Prostate gland (tissue), 2 donors: ENCODE data around the gene RIT2. TPM values are rescaled to one million over a fixed set of nuclear protein-coding genes. Genes with fewer than 3 reads are reported as not detected.

Source experiments
- DNase-seq: peaks from one replicate; pipeline ENCODE4 v3.0.0-alpha.2; 2019; ENCODE audit warnings: low spot score
- H3K27ac ChIP-seq, 2 donors: fragments of 200-600 bp; sonication (generic); 2 replicates each; pipeline ENCODE4 v1.5.1; 2017 to 2019
- H3K27me3 ChIP-seq: fragments of 200-600 bp; sonication (generic); replicated peaks from 2 replicates; pipeline ENCODE4 v1.5.1; 2019; ENCODE audit not compliant: insufficient read depth
- H3K36me3 ChIP-seq, 2 donors: fragments of 200-600 bp; sonication (generic); 1 replicate in 1 of 2; 2 replicates in 1 of 2; pipeline versions ENCODE4 v1.5.1 to v1.8.1; 2017 to 2019
- H3K4me1 ChIP-seq: fragments of 200-600 bp; sonication (generic); replicated peaks from 2 replicates; pipeline ENCODE4 v1.5.1; 2019
- H3K4me3 ChIP-seq, 2 donors: fragments of 200-600 bp; sonication (generic); 2 replicates each; pipeline ENCODE4 v1.5.1; 2017 to 2019
- H3K9me3 ChIP-seq: fragments of 200-600 bp; sonication (generic); 2 replicates; pipeline ENCODE4 v1.5.1; 2017
- CTCF ChIP-seq, 4 experiments: fragments of 200-600 bp in 2 of 4; fragments of 450-650 bp in 2 of 4; sonication (generic) in 2 of 4; IDR thresholded peaks; 1 replicate in 3 of 4; 2 replicates in 1 of 4; pipeline ENCODE4 v1.5.1; 2016 to 2019; ENCODE audit warnings: antibody characterized with exemption in 4 of 4, mild to moderate bottlenecking in 2 of 4, moderate library complexity in 2 of 4
- POLR2A ChIP-seq: fragments of 450-650 bp; IDR thresholded peaks from one replicate; pipeline ENCODE4 v1.6.1; 2016; ENCODE audit warnings: antibody characterized with exemption, mild to moderate bottlenecking
- POLR2AphosphoS5 ChIP-seq: sonication (generic); formaldehyde crosslinking; IDR thresholded peaks from one replicate; pipeline ENCODE4 v1.6.1; 2017; ENCODE audit warnings: antibody characterized with exemption
- WGBS: methylation state at CpG from one replicate; pipeline ENCODE4 v1.1.5; 2018; 5-methylcytosine and 5-hydroxymethylcytosine counted together
- intact Hi-C: fragments of 100-400 bp; cut with DNase I; formaldehyde crosslinking; loops from one replicate; pipeline ENCODE4 v1.14.2; 2022
- total RNA-seq, 2 donors: library from RNA; depleted of rRNA; stranded (reverse); fragments of >200 nt; gene quantifications; one replicate each; pipeline ENCODE4 v1.1.0, GENCODE V29; 2016

The RIT2 gene
- total RNA-seq, 2 donors from 2014 or later, result not detected

- Histone ChIP-seq H3K27me3 (no peaks in the 10 kb centered on the region), H3K36me3 (no peaks in the 10 kb centered on the region), H3K4me3 (no peak overlapping the region), H3K9me3 (no peaks in the 10 kb centered on the region), H3K4me1 (no peaks in the 10 kb centered on the region), H3K27ac (no peak overlapping the region)
- intact Hi-C loops, result no loop called here
- no peak for TF ChIP-seq POLR2A
- no peak for TF ChIP-seq POLR2AphosphoS5
- TF ChIP-seq CTCF (IDR thresholded peaks at IDR 0.05), result no peak
- DNase-seq, result no peak
Measured at GRCh38 chr18:42792731-42793130, 322.8 kb downstream of the RIT2 start.

GRCh38 chr18:42784632-42785031 lies 330.9 kb downstream of the RIT2 start:
- DNase-seq, result no peak
- Histone ChIP-seq H3K9me3 (no peaks in the 10 kb centered on the region), H3K27ac (no peak overlapping the region), H3K27me3 (no peaks in the 10 kb centered on the region), H3K4me1 (no peaks in the 10 kb centered on the region), H3K36me3 (no peaks in the 10 kb centered on the region), H3K4me3 (no peak overlapping the region)
- 17% methylated on average over 2 of the region's 2 CpGs for WGBS
- TF ChIP-seq CTCF (IDR thresholded peaks at IDR 0.05) (no peak), POLR2A (no peak), POLR2AphosphoS5 (no peak)
- intact Hi-C loops, result no loop called here

GRCh38 chr18:42782929-42783328 lies 332.6 kb downstream of the RIT2 start:
- Histone ChIP-seq H3K4me1 (no peaks in the 10 kb centered on the region), H3K9me3 (no peaks in the 10 kb centered on the region), H3K4me3 (no peak overlapping the region), H3K27ac (no peak overlapping the region), H3K36me3 (no peaks in the 10 kb centered on the region), H3K27me3 (no peaks in the 10 kb centered on the region)
- WGBS, result 57% methylated on average over 4 of the region's 4 CpGs
- no peak for DNase-seq
- intact Hi-C loops, result no loop called here
- TF ChIP-seq CTCF (IDR thresholded peaks at IDR 0.05), result no peak
- TF ChIP-seq POLR2A, result no peak
- TF ChIP-seq POLR2AphosphoS5, result no peak

- H3K36me3 ChIP-seq, result no peaks in the 10 kb centered on the region
- no peaks in the 10 kb centered on the region for H3K4me1 ChIP-seq
- H3K27ac ChIP-seq, result no peak overlapping the region
- DNase-seq, result no peak
- WGBS, result 84% methylated on average over 5 of the region's 5 CpGs
- no peaks in the 10 kb centered on the region for H3K27me3 ChIP-seq
- TF ChIP-seq POLR2A (no peak), CTCF (IDR thresholded peaks at IDR 0.05) (no peak), POLR2AphosphoS5 (no peak)
- H3K4me3 ChIP-seq, result no peak overlapping the region
- no peaks in the 10 kb centered on the region for H3K9me3 ChIP-seq
- intact Hi-C loops, result no loop called here
Measured at GRCh38 chr18:42781298-42781815, 334.1 kb downstream of the RIT2 start.

- H3K27ac ChIP-seq, result no peak overlapping the region
- no peaks in the 10 kb centered on the region for H3K36me3 ChIP-seq
- no peak for TF ChIP-seq POLR2A
- TF ChIP-seq CTCF (IDR thresholded peaks at IDR 0.05), result no peak
- TF ChIP-seq POLR2AphosphoS5, result no peak
- no peaks in the 10 kb centered on the region for H3K4me1 ChIP-seq
- DNase-seq, result no peak
- no peaks in the 10 kb centered on the region for H3K27me3 ChIP-seq
- intact Hi-C loops, result no loop called here
- H3K9me3 ChIP-seq, result no peaks in the 10 kb centered on the region
- H3K4me3 ChIP-seq, result no peak overlapping the region
Measured at GRCh38 chr18:42780171-42780570, 335.3 kb downstream of the RIT2 start.
